ENCODE measurements around the gene STXBP6. TPM values are rescaled to one million over a fixed set of nuclear protein-coding genes. Genes with fewer than 3 reads are reported as not detected.

Gene STXBP6
- total and polyA plus RNA-seq, 10 of the 15 experiments (the other 5 are each of a cell fraction or from before 2014, with no cell fraction given), result 1.2 to 47.3 (median 1.9) TPM

DNA sequence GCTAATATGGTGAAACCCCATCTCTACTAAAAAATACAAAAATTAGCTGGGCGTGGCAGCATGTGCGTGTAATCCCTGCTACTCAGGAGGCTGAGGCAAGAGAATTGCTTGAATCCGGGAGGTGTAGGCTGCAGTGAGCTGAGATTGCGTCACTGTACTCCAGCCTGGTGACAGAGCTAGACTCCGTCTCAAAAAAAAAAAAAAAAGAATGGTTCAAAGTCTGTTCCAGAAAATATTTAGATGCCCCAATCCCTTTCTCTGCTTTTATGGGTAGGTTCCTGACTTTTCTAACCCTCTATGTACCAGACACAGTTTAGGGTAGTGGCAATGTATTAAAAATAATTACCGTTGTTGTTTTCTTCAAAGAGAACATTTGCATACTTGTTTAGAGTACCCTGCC, 161.4 kb downstream of the STXBP6 start:
- no peak for DNase-seq (ENCODE audit: low read depth, low spot score)
- no peak overlapping the region for H3K9ac ChIP-seq (ENCODE audit: control insufficient read depth, insufficient read depth, low read length)
- SMC1A ChIA-PET (ENCODE audit: uncharacterized antibody, unreplicated experiment), result interaction anchor here (0.6 to 1.9 kb wide), 7 partner anchors 8 to 76 kb away, joined by 3 to 5 read pairs (median 3); no protein-coding TSS in a partner anchor
- H3K27me3 ChIP-seq (replicated peaks in 1 of 2; ENCODE audit: control insufficient read depth in 2 of 2, insufficient read depth in 2 of 2, low read length in 1 of 2), result no peaks in the 10 kb centered on the region
- no peaks in the 10 kb centered on the region for H3K4me1 ChIP-seq (ENCODE audit: control insufficient read depth, insufficient read depth, low read length)
- in situ Hi-C loops (cut with MboI), result no loop called here
- 0 out of 3 replicates have a peak, but pooled peaks cover 1% of the 10 kb centered on the region for H3K9me3 ChIP-seq (replicated peaks; ENCODE audit: control insufficient read depth, insufficient read depth, low read length)
- no TSS peak for BruUV-seq (replicated peaks)
- no peak overlapping the region for H2AFZ ChIP-seq (ENCODE audit: control insufficient read depth, low read depth, low read length)
- H3K4me2 ChIP-seq (ENCODE audit: control insufficient read depth, insufficient read depth), result no peak overlapping the region
- no peak for TF ChIP-seq ZBED1 (IDR thresholded peaks at IDR 0.05; ENCODE audit: borderline replicate concordance)
- no peak for TF ChIP-seq PRDM15 (CRISPR knock-in tag; IDR thresholded peaks at IDR 0.05)
- no peak for TF ChIP-seq ZZZ3 (IDR thresholded peaks at IDR 0.05; ENCODE audit: control insufficient read depth, insufficient read length, low read depth)
- TF ChIP-seq SMAD1 (IDR thresholded peaks at IDR 0.05; ENCODE audit: low read depth, partially characterized antibody), result no peak
- TF ChIP-seq, protein P1, sequence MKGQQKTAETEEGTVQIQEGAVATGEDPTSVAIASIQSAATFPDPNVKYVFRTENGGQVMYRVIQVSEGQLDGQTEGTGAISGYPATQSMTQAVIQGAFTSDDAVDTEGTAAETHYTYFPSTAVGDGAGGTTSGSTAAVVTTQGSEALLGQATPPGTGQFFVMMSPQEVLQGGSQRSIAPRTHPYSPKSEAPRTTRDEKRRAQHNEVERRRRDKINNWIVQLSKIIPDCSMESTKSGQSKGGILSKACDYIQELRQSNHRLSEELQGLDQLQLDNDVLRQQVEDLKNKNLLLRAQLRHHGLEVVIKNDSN (IDR thresholded peaks at IDR 0.05; ENCODE audit: borderline replicate concordance, extremely low read length, insufficient read depth, low read depth, low read length), result no peak
- H3K79me2 ChIP-seq (ENCODE audit: control insufficient read depth, insufficient read depth, low read length), result no peaks in the 10 kb centered on the region
- POLR2A ChIA-PET, result interaction anchor here (0.6 to 1.2 kb wide), 2 partner anchors 22 to 29 kb away, joined by 3 read pairs; no protein-coding TSS in a partner anchor
- no peak for ATAC-seq
- RAD21 ChIA-PET (ENCODE audit: unreplicated experiment), result interaction anchor here (0.7 kb wide), 1 partner anchor 141 kb away, joined by 3 read pairs; no protein-coding TSS in a partner anchor
- CTCF ChIA-PET, result interaction anchor here (0.7 to 0.9 kb wide), 3 partner anchors 10 to 96 kb away, joined by 3 read pairs; no protein-coding TSS in a partner anchor
- intact Hi-C loops (cut with micrococcal nuclease; ENCODE audit: unreplicated experiment), result no loop called here
- no peaks in the 10 kb centered on the region for H3K36me3 ChIP-seq (ENCODE audit: control insufficient read depth in 2 of 2, insufficient read depth in 2 of 2, low read length in 1 of 2)
- FAIRE-seq, result no peak
- H3K27ac ChIP-seq (ENCODE audit: control insufficient read depth, insufficient read depth), result no peak overlapping the region
- 67% methylated on average over 4 of the region's 6 CpGs for WGBS (ENCODE audit: insufficient coverage, insufficient replicate concordance, low lambda C conversion rate, missing lambda C conversion rate)
- no peaks in the 10 kb centered on the region for H4K20me1 ChIP-seq (ENCODE audit: control insufficient read depth, insufficient read depth)
- H3K4me3 ChIP-seq, result no peak overlapping the region
